ENCODE results near the gene KRT13.
A peak's percentile ranks its signal among the peaks of the same experiment; 100 is the strongest.

KRT13 gene

GRCh38 chr17:41492351-41492750, 13.1 kb downstream of the KRT13 start:
- DNase-seq: no peak

- DNase-seq: no peak
Measured at GRCh38 chr17:41491476-41491875, 13.9 kb downstream of the KRT13 start.

- no peak for DNase-seq
Measured at GRCh38 chr17:41490000-41490990, 15.1 kb downstream of the KRT13 start.

- no peak for DNase-seq
Measured at GRCh38 chr17:41489531-41489930, 15.9 kb downstream of the KRT13 start, which contains the start of gene KRT36. Gene KRT36 (minus strand): TSS chr17:41489910. CDS start chr17:41489864, 46 bp downstream.

- no peak for DNase-seq
Measured at GRCh38 chr17:41486809-41487530, 18.4 kb downstream of the KRT13 start.

- no peak for DNase-seq
Measured at GRCh38 chr17:41486316-41486715, 19.1 kb downstream of the KRT13 start.

GRCh38 chr17:41484920-41485904, 20.2 kb downstream of the KRT13 start:
- no peak for DNase-seq

- DNase-seq: no peak
Measured at GRCh38 chr17:41483991-41484826, 21.2 kb downstream of the KRT13 start.

- no peak for DNase-seq
Measured at GRCh38 chr17:41483531-41483930, 21.9 kb downstream of the KRT13 start.

- DNase-seq: no peak
Measured at GRCh38 chr17:41481036-41481435, 24.4 kb downstream of the KRT13 start, which contains the start of gene KRT35. Gene KRT35 (minus strand): TSS chr17:41481151. CDS start chr17:41481097, 54 bp downstream.

- DNase-seq: no peak
Measured at GRCh38 chr17:41480581-41480980, 24.8 kb downstream of the KRT13 start.

GRCh38 chr17:41480136-41480535, 25.3 kb downstream of the KRT13 start:
- DNase-seq: no peak

GRCh38 chr17:41478237-41478636, 27.2 kb downstream of the KRT13 start:
- DNase-seq: no peak

- DNase-seq: no peak
Measured at GRCh38 chr17:41476866-41477815, 28.3 kb downstream of the KRT13 start.

GRCh38 chr17:41475421-41475820, 30.0 kb downstream of the KRT13 start:
- DNase-seq: no peak

GRCh38 chr17:41474863-41475262, 30.5 kb downstream of the KRT13 start:
- DNase-seq: no peak

GRCh38 chr17:41468346-41468745, 37.1 kb downstream of the KRT13 start:
- DNase-seq: no peak

- DNase-seq: no peak
Measured at GRCh38 chr17:41467561-41467960, 37.9 kb downstream of the KRT13 start.

GRCh38 chr17:41466988-41467387, 38.4 kb downstream of the KRT13 start, which contains the start of gene KRT32:
Gene KRT32 (minus strand): TSS chr17:41467386. CDS start chr17:41467325, 61 bp downstream.
- DNase-seq: no peak

- peak; percentile 10 for DNase-seq
Measured at GRCh38 chr17:41464682-41465081, 40.7 kb downstream of the KRT13 start.

Measured in DMS 273 treated with DMSO at 0.1 percent for 48 hours (cell line).